Measurements from ENCODE around the gene TMEM39B. TPM values are rescaled to one million over a fixed set of nuclear protein-coding genes. Genes with fewer than 3 reads are reported as not detected.

Gene TMEM39B
- total and polyA plus RNA-seq, 2 donors (not counting 1 experiment from before 2014, with no cell fraction given) = 30.9 to 32.3 TPM

DNA sequence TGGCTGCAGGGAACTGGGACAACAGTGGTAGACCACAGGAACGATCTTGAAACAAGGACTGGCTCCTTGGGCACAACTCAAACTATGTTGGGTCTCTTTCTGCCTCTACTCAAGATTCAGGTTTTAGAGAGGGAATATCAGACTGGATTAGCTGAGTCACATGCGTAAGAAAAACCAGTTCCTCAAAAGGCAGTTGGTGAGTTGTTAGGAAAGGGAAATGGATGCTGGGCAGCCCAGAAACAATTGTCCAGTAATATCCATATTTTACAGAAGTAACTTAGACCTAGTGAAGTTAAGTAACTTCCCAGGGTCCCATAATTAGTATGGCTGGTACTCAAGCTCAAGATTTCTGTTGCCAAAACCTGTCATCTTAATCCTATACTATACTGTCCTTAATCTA, 27.0 kb upstream of the TMEM39B start:
- Histone ChIP-seq H3K4me2 (replicated peaks; ENCODE audit: low read depth, low read length, poor library complexity, severe bottlenecking) (no peak overlapping the region), H3K36me3 (replicated peaks in 1 of 2; ENCODE audit: control extremely low read depth in 1 of 2, control insufficient read depth in 1 of 2, extremely low read depth in 1 of 2, insufficient read depth in 2 of 2, low read length in 1 of 2) (peaks cover 12 to 41% of the 10 kb centered on the region in 2 experiments), H2AFZ (ENCODE audit: insufficient read depth, low read depth, low read length, poor library complexity, severe bottlenecking) (no peak overlapping the region), H4K20me1 (ENCODE audit: control insufficient read depth, insufficient read depth, low read length, poor library complexity, severe bottlenecking) (no peaks in the 10 kb centered on the region), H3K27ac (ENCODE audit: low read length in 2 of 2) (no peak overlapping the region), H3K4me1 (ENCODE audit: control insufficient read depth in 2 of 2, insufficient read depth in 2 of 2, low read length in 2 of 2) (no peaks in the 10 kb centered on the region), H3K27me3 (replicated peaks in 1 of 4; ENCODE audit: control extremely low read depth in 1 of 4, control insufficient read depth in 3 of 4, insufficient read depth in 4 of 4, low read length in 3 of 4) (no peaks in the 10 kb centered on the region), H3K9ac (ENCODE audit: low read length) (no peak overlapping the region), H3K79me2 (ENCODE audit: control insufficient read depth, insufficient read depth, low read length) (no peaks in the 10 kb centered on the region), H3K9me3 (ENCODE audit: control extremely low read depth in 1 of 3, control insufficient read depth in 2 of 3, insufficient read depth in 1 of 3, low read length in 2 of 3) (no peaks in the 10 kb centered on the region), H3K4me3 (ENCODE audit: control extremely low read depth in 1 of 5, extremely low read depth in 1 of 5, insufficient read depth in 1 of 5, low read depth in 2 of 5, low read length in 4 of 5) (no peak overlapping the region)
- Mint-ChIP-seq H3K4me1 (no peaks in the 10 kb centered on the region), H3K27me3 (no peaks in the 10 kb centered on the region), H3K9me3 (ENCODE audit: insufficient read depth) (no peaks in the 10 kb centered on the region), H3K27ac (no peak overlapping the region), H3K4me3 (no peak overlapping the region)
- POLR2A ChIA-PET = no interaction called here
- WGBS (ENCODE audit: insufficient coverage) = 100% methylated on average over 1 of the region's 2 CpGs
- TF ChIP-seq EZH2 (IDR thresholded peaks at IDR 0.05; ENCODE audit: borderline replicate concordance, insufficient read depth, low read depth, low read length, poor library complexity, severe bottlenecking) = no peak
- TF ChIP-seq, protein P1, sequence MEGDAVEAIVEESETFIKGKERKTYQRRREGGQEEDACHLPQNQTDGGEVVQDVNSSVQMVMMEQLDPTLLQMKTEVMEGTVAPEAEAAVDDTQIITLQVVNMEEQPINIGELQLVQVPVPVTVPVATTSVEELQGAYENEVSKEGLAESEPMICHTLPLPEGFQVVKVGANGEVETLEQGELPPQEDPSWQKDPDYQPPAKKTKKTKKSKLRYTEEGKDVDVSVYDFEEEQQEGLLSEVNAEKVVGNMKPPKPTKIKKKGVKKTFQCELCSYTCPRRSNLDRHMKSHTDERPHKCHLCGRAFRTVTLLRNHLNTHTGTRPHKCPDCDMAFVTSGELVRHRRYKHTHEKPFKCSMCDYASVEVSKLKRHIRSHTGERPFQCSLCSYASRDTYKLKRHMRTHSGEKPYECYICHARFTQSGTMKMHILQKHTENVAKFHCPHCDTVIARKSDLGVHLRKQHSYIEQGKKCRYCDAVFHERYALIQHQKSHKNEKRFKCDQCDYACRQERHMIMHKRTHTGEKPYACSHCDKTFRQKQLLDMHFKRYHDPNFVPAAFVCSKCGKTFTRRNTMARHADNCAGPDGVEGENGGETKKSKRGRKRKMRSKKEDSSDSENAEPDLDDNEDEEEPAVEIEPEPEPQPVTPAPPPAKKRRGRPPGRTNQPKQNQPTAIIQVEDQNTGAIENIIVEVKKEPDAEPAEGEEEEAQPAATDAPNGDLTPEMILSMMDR (IDR thresholded peaks at IDR 0.05) = no peak
- intact Hi-C loops (cut with micrococcal nuclease) = no loop called here
- DNase-seq = no peak
- ATAC-seq (ENCODE audit: low read depth) = no peak
- CTCF ChIA-PET = interaction anchor here (0.6 kb wide), 1 partner anchor 276 kb away, joined by 3 read pairs; no protein-coding TSS in a partner anchor

DNA sequence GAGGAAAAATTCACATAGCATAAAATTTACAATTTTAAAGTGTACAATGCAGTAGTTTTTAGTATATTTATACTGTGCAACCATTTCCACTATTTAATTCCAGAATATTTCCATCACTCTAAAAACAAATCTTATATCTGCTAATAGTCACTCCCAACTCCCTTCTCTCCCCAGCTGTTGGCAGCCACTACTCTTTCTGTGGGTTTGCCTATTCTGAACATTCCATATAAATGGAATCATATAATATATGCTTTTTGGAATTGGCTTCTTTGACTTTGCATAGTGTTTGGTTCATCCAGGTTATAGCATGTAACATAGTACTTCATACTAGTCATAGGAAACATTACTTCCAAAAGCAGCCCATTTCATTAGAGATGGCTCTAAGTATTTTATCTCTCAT, 25.0 kb upstream of the TMEM39B start:
- H3K27ac Mint-ChIP-seq = no peak overlapping the region
- H3K4me2 ChIP-seq (replicated peaks; ENCODE audit: low read depth, low read length, poor library complexity, severe bottlenecking) = no peak overlapping the region
- no peaks in the 10 kb centered on the region for H3K79me2 ChIP-seq (ENCODE audit: control insufficient read depth, insufficient read depth, low read length)
- no peak overlapping the region for H3K27ac ChIP-seq (ENCODE audit: low read length in 2 of 2)
- intact Hi-C loops (cut with micrococcal nuclease) = no loop called here
- POLR2A ChIA-PET = no interaction called here
- peaks cover 9 to 48% of the 10 kb centered on the region in 2 experiments for H3K36me3 ChIP-seq (replicated peaks in 1 of 2; ENCODE audit: control extremely low read depth in 1 of 2, control insufficient read depth in 1 of 2, extremely low read depth in 1 of 2, insufficient read depth in 2 of 2, low read length in 1 of 2)
- H3K27me3 Mint-ChIP-seq = no peaks in the 10 kb centered on the region
- no peaks in the 10 kb centered on the region for H3K4me1 Mint-ChIP-seq
- no peaks in the 10 kb centered on the region for H3K27me3 ChIP-seq (replicated peaks in 1 of 4; ENCODE audit: control extremely low read depth in 1 of 4, control insufficient read depth in 3 of 4, insufficient read depth in 4 of 4, low read length in 3 of 4)
- ATAC-seq (ENCODE audit: low read depth) (no peak), DNase-seq (no peak)
- TF ChIP-seq EZH2 (IDR thresholded peaks at IDR 0.05; ENCODE audit: borderline replicate concordance, insufficient read depth, low read depth, low read length, poor library complexity, severe bottlenecking) = no peak
- TF ChIP-seq, protein P1 (IDR thresholded peaks at IDR 0.05) = no peak
- H3K9me3 Mint-ChIP-seq (ENCODE audit: insufficient read depth) = no peaks in the 10 kb centered on the region
- no peaks in the 10 kb centered on the region for H4K20me1 ChIP-seq (ENCODE audit: control insufficient read depth, insufficient read depth, low read length, poor library complexity, severe bottlenecking)
- no peak overlapping the region for H3K4me3 ChIP-seq (ENCODE audit: control extremely low read depth in 1 of 5, extremely low read depth in 1 of 5, insufficient read depth in 1 of 5, low read depth in 2 of 5, low read length in 4 of 5)
- H3K4me3 Mint-ChIP-seq = no peak overlapping the region
- no peak overlapping the region for H3K9ac ChIP-seq (ENCODE audit: low read length)
- no peaks in the 10 kb centered on the region for H3K4me1 ChIP-seq (ENCODE audit: control insufficient read depth in 2 of 2, insufficient read depth in 2 of 2, low read length in 2 of 2)
- H3K9me3 ChIP-seq (ENCODE audit: control extremely low read depth in 1 of 3, control insufficient read depth in 2 of 3, insufficient read depth in 1 of 3, low read length in 2 of 3) = no peaks in the 10 kb centered on the region
- H2AFZ ChIP-seq (ENCODE audit: insufficient read depth, low read depth, low read length, poor library complexity, severe bottlenecking) = no peak overlapping the region
- CTCF ChIA-PET = interaction anchor here (0.8 kb wide), 1 partner anchor 23 kb away, joined by 3 read pairs; no protein-coding TSS in a partner anchor

All from B cell (primary cell).